Stimulated activated naive B cell treated with anti-CD40 and anti-IgM and Interleukin-4, amounts not matched to agents 10 μg/mL and 1 μg/mL and 100 μg/mL, for 72 hours (primary cell): ENCODE data around the gene NAV2.
A peak's percentile ranks its signal among the peaks of the same experiment; 100 is the strongest.

Experiments used
- ATAC-seq, 2 donors: fragments of 150-1000 bp; cut with Tn5 transposase; replicated peaks; 2 replicates each; pipeline ENCODE4 v1.10.0; 2021; ENCODE audit warnings: moderate library complexity in 1 of 2
- DNase-seq: peaks from one replicate; pipeline ENCODE4 v3.0.0; 2021
- H3K27ac Mint-ChIP-seq: one replicate; pipeline ENCODE4 v1.8.0; 2022; ENCODE audit warnings: mild to moderate bottlenecking, mixed read lengths
- H3K27me3 Mint-ChIP-seq, 2 donors: one replicate each; pipeline ENCODE4 v1.8.0; 2022; ENCODE audit warnings: mixed read lengths in 2 of 2
- H3K36me3 Mint-ChIP-seq, 2 donors: one replicate each; pipeline ENCODE4 v1.8.0; 2022; ENCODE audit warnings: mixed read lengths in 2 of 2, mild to moderate bottlenecking in 1 of 2
- H3K4me1 Mint-ChIP-seq, 2 donors: one replicate each; pipeline ENCODE4 v1.8.0; 2022; ENCODE audit warnings: mixed read lengths in 2 of 2, mild to moderate bottlenecking in 1 of 2
- H3K4me3 Mint-ChIP-seq, 2 donors: one replicate each; pipeline ENCODE4 v1.8.0; 2022; ENCODE audit warnings: mild to moderate bottlenecking in 2 of 2, mixed read lengths in 2 of 2, moderate library complexity in 1 of 2
- H3K9me3 Mint-ChIP-seq, 2 donors: one replicate each; pipeline ENCODE4 v1.8.0; 2022; ENCODE audit warnings: mixed read lengths in 2 of 2, mild to moderate bottlenecking in 1 of 2

NAV2 gene

GRCh38 chr11:19737575-19737974 lies 24.9 kb downstream of the NAV2 start:
- no peak for ATAC-seq
- H3K36me3 Mint-ChIP-seq = no peaks in the 10 kb centered on the region
- H3K4me1 Mint-ChIP-seq = no peaks in the 10 kb centered on the region
- no peak overlapping the region for H3K27ac Mint-ChIP-seq
- no peaks in the 10 kb centered on the region for H3K9me3 Mint-ChIP-seq
- no peak for DNase-seq
- H3K27me3 Mint-ChIP-seq = peaks cover 4 to 12% of the 10 kb centered on the region in 2 donors
- H3K4me3 Mint-ChIP-seq = no peak overlapping the region

DNA sequence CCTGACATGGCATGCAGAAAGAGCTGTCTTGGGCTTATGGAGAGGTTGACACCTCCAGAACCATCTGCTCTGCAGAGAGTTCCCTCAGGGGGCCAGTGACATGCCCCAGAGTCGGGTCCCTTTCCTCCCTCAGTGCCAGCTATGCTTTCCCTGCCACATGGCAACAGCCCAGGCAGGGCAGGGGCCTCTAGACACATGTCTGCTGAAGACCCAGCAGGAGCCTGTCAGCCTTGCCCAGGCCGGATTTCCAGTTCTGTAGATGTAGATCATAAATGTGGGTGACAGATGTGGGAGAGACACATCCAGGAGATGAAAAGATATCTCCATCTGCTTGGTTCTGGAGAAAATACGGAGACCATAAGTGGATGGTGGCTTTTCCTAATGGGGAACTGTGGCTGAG lies 25.5 kb downstream of the NAV2 start:
- DNase-seq (no peak), ATAC-seq (no peak)
- H3K4me1 Mint-ChIP-seq = no peaks in the 10 kb centered on the region
- no peaks in the 10 kb centered on the region for H3K9me3 Mint-ChIP-seq
- peaks cover 9 to 10% of the 10 kb centered on the region in 2 donors for H3K27me3 Mint-ChIP-seq
- no peak overlapping the region for H3K4me3 Mint-ChIP-seq
- H3K36me3 Mint-ChIP-seq = no peaks in the 10 kb centered on the region
- H3K27ac Mint-ChIP-seq = no peak overlapping the region

- Mint-ChIP-seq H3K4me1 (no peaks in the 10 kb centered on the region), H3K9me3 (no peaks in the 10 kb centered on the region), H3K4me3 (no peak overlapping the region), H3K27me3 (peaks cover 9% of the 10 kb centered on the region in 2 donors), H3K27ac (no peak overlapping the region), H3K36me3 (no peaks in the 10 kb centered on the region)
- no peak for ATAC-seq
- DNase-seq = no peak
Observed at GRCh38 chr11:19739872-19740271, 27.2 kb downstream of the NAV2 start.

GRCh38 chr11:19740586-19740985 lies 27.9 kb downstream of the NAV2 start:
- Mint-ChIP-seq H3K4me1 (no peaks in the 10 kb centered on the region), H3K36me3 (no peaks in the 10 kb centered on the region), H3K27ac (no peak overlapping the region), H3K27me3 (peaks cover 9% of the 10 kb centered on the region in 2 donors), H3K4me3 (no peak overlapping the region), H3K9me3 (no peaks in the 10 kb centered on the region)
- DNase-seq (no peak), ATAC-seq (no peak)

GRCh38 chr11:19742588-19743292 lies 30.1 kb downstream of the NAV2 start:
- Mint-ChIP-seq H3K36me3 (no peaks in the 10 kb centered on the region), H3K27me3 (peaks cover 9% of the 10 kb centered on the region in 2 donors), H3K27ac (no peak overlapping the region), H3K4me1 (no peaks in the 10 kb centered on the region), H3K9me3 (no peaks in the 10 kb centered on the region), H3K4me3 (no peak overlapping the region)
- DNase-seq = peak; percentile 41
- ATAC-seq = peak; percentile 87 to 88

- Mint-ChIP-seq H3K27ac (no peak overlapping the region), H3K36me3 (no peaks in the 10 kb centered on the region), H3K27me3 (peaks cover 9% of the 10 kb centered on the region in 2 donors), H3K9me3 (no peaks in the 10 kb centered on the region), H3K4me3 (no peak overlapping the region), H3K4me1 (no peaks in the 10 kb centered on the region)
- ATAC-seq = no peak
- DNase-seq = no peak
Observed at GRCh38 chr11:19743622-19744021, 31.0 kb downstream of the NAV2 start.

- DNase-seq (no peak), ATAC-seq (no peak)
- Mint-ChIP-seq H3K4me1 (no peaks in the 10 kb centered on the region), H3K27me3 (peaks cover 9% of the 10 kb centered on the region in 2 donors), H3K9me3 (no peaks in the 10 kb centered on the region), H3K4me3 (no peak overlapping the region), H3K27ac (no peak overlapping the region), H3K36me3 (no peaks in the 10 kb centered on the region)
Observed at GRCh38 chr11:19744130-19744529, 31.5 kb downstream of the NAV2 start.

GRCh38 chr11:19746086-19746485 lies 33.4 kb downstream of the NAV2 start:
- Mint-ChIP-seq H3K4me1 (no peaks in the 10 kb centered on the region), H3K27me3 (peaks cover 0 to 13% of the 10 kb centered on the region in 2 donors), H3K4me3 (no peak overlapping the region), H3K9me3 (no peaks in the 10 kb centered on the region), H3K36me3 (no peaks in the 10 kb centered on the region), H3K27ac (no peak overlapping the region)
- DNase-seq (no peak), ATAC-seq (no peak)

DNA sequence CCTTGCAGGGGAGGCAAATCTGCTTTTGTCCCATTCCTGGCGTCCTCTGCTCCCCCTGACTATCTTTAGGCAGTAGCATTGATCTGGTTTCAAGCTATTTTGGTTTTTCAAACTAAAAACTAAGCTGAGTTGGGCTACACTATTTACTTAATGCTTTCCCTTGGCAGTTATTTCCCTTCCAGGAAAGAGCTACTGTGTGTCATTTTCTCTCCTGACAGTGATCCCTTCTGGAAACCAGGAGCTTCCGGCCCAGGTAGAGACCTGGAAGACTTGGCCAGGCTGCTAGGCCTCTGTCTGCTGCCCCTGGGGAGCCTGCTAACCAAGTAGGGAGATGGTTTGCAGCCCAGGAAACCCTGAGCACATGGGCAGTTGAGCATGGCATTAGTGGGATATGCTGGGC lies 35.0 kb downstream of the NAV2 start:
- Mint-ChIP-seq H3K27me3 (peaks cover 0 to 8% of the 10 kb centered on the region in 2 donors), H3K9me3 (no peaks in the 10 kb centered on the region), H3K4me1 (no peaks in the 10 kb centered on the region), H3K36me3 (no peaks in the 10 kb centered on the region), H3K4me3 (no peak overlapping the region), H3K27ac (no peak overlapping the region)
- no peak for DNase-seq
- ATAC-seq = no peak

- ATAC-seq (no peak), DNase-seq (no peak)
- no peak overlapping the region for H3K4me3 Mint-ChIP-seq
- no peaks in the 10 kb centered on the region for H3K4me1 Mint-ChIP-seq
- H3K36me3 Mint-ChIP-seq = no peaks in the 10 kb centered on the region
- peaks cover 0 to 8% of the 10 kb centered on the region in 2 donors for H3K27me3 Mint-ChIP-seq
- no peaks in the 10 kb centered on the region for H3K9me3 Mint-ChIP-seq
- H3K27ac Mint-ChIP-seq = no peak overlapping the region
Observed at GRCh38 chr11:19751055-19751454, 38.4 kb downstream of the NAV2 start.

GRCh38 chr11:19753451-19754106 lies 40.9 kb downstream of the NAV2 start:
- H3K4me1 Mint-ChIP-seq = no peaks in the 10 kb centered on the region
- no peak for DNase-seq
- no peaks in the 10 kb centered on the region for H3K9me3 Mint-ChIP-seq
- no peak overlapping the region for H3K4me3 Mint-ChIP-seq
- no peaks in the 10 kb centered on the region for H3K36me3 Mint-ChIP-seq
- H3K27me3 Mint-ChIP-seq = peaks cover 0 to 8% of the 10 kb centered on the region in 2 donors
- no peak for ATAC-seq
- H3K27ac Mint-ChIP-seq = no peak overlapping the region

DNA sequence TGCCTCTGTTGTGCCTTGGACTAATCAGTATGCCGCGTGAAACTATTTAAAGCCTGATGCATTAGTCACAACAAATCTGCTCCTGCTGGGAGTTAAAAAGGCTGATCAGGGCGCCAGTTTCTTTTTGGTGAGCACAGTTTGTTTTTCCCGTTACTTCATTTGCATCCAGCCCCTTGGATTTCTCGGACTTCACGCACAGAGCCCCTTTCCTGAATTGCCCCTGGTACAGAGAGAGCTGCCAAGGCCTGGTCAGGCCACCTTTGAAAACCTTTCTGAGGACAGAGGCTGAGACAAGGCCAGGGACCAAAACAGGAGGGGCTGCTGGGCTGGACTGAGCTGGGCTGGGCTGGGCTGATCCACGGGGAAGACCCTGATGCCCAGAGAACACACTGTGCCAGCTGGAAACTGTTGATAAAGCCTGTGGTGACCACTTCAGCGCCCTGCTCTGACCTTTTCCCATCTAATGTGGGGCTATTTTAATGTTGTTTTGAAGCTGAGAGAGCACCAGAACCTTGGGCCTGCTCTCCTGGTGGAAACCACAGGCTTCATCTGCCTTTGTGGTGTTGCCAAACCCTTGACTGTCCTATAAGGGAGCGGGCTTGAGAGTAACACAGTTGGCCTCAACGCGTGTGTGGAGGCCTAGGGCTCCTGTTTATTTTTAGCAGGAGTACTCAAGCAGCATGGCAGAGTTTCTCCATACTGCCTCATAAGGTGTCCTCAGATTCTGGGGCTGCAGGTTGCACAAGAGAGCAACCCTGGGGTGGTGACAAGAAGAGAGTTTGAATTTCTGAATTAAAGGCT lies 44.2 kb downstream of the NAV2 start:
- Mint-ChIP-seq H3K9me3 (no peaks in the 10 kb centered on the region), H3K27me3 (peaks cover 0 to 3% of the 10 kb centered on the region in 2 donors), H3K27ac (no peak overlapping the region)

DNA sequence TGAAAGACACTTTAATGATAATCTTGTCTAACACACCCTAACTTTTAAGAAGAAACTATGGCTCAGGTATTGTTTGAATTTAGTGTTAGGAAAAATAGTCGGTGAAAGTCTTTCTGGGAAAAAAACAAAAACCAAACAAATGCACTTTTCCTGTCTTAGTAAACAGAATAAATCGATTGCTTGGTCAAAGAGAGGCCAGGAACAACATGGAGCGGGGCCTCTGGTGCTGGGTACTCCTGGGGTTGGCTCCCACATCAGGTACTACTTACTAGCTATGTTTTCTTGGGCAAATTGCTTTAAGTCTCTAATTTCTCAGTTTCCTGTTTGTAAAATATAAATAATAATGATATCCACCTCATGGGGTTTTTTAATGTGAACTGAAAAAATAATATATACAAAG lies 46.8 kb downstream of the NAV2 start:
- no peak for ATAC-seq
- H3K27me3 Mint-ChIP-seq = peaks cover 11 to 17% of the 10 kb centered on the region in 2 donors
- no peak for DNase-seq
- no peak overlapping the region for H3K27ac Mint-ChIP-seq
- no peaks in the 10 kb centered on the region for H3K4me1 Mint-ChIP-seq
- H3K4me3 Mint-ChIP-seq = no peak overlapping the region
- H3K9me3 Mint-ChIP-seq = no peaks in the 10 kb centered on the region
- H3K36me3 Mint-ChIP-seq = no peaks in the 10 kb centered on the region

More for the DNA sequence above, 44.2 kb downstream of the NAV2 start:
- Mint-ChIP-seq H3K4me3 (no peak overlapping the region), H3K4me1 (no peaks in the 10 kb centered on the region), H3K36me3 (no peaks in the 10 kb centered on the region)
- no peak for DNase-seq
- no peak for ATAC-seq

DNA sequence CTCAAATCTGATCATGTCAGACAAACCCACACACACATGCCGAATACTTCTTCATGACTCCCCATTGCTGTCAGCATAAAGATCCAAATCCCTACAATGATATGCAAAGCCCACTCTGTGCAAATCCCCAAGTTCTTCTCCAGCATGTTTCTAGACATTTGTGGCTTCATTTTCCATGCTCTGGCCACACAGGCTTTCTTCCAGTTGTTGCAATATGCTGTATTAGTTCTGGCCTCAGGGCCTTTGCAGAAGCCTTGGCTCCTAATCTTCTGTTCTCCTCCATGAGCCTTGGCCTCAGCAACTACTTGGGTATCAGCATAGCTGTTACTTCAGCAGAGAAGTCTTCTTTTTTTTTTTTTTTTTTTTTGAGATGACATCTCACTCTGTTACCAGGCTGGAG lies 49.6 kb downstream of the NAV2 start:
- no peak overlapping the region for H3K4me3 Mint-ChIP-seq
- H3K27me3 Mint-ChIP-seq = peaks cover 22 to 29% of the 10 kb centered on the region in 2 donors
- no peaks in the 10 kb centered on the region for H3K9me3 Mint-ChIP-seq
- DNase-seq (no peak), ATAC-seq (no peak)
- H3K27ac Mint-ChIP-seq = no peak overlapping the region
- H3K36me3 Mint-ChIP-seq = no peaks in the 10 kb centered on the region
- H3K4me1 Mint-ChIP-seq = no peaks in the 10 kb centered on the region

DNA sequence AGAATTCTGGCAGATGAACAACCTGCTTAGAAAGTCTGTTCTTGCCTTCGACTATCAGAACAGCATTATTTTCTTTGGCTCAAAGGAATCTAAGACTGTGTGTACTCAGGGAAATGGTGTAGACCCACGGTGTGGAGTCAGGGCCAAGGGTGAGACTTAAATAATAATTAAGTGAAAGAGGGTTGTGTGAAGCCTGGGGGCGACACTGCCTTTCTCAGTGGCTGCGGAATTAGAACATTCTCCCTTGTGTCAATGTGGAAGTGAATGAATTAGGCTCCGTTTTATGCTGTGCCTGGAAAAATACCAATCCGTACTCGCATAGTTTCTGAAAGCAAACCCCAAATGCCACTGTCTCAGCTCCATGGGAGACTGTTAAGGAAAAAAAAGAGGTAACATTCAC lies 50.7 kb downstream of the NAV2 start:
- no peaks in the 10 kb centered on the region for H3K36me3 Mint-ChIP-seq
- H3K4me1 Mint-ChIP-seq = no peaks in the 10 kb centered on the region
- DNase-seq = no peak
- ATAC-seq = no peak
- no peak overlapping the region for H3K4me3 Mint-ChIP-seq
- no peaks in the 10 kb centered on the region for H3K9me3 Mint-ChIP-seq
- H3K27ac Mint-ChIP-seq = no peak overlapping the region
- peaks cover 22 to 29% of the 10 kb centered on the region in 2 donors for H3K27me3 Mint-ChIP-seq
